22Rv1 (cell line): Measurements from ENCODE around the gene WFDC2.

ENCODE experiments used
- H3K27ac ChIP-seq: fragments of 450-650 bp; 2 replicates; pipeline ENCODE4 v1.5.1; 2017
- CTCF ChIP-seq: fragments of 450-650 bp; IDR thresholded peaks from 2 replicates; pipeline ENCODE4 v1.5.1; 2017; ENCODE audit warnings: mild to moderate bottlenecking
- ZFX ChIP-seq: fragments of 450-650 bp; IDR thresholded peaks from 2 replicates; pipeline ENCODE4 v1.6.1; 2017; ENCODE audit warnings: antibody characterized with exemption, borderline replicate concordance

The WFDC2 gene

GRCh38 chr20:45501600-45501999, 32.0 kb downstream of the WFDC2 start:
- H3K27ac ChIP-seq: no peak overlapping the region
- TF ChIP-seq CTCF (no peak), ZFX (no peak)

DNA sequence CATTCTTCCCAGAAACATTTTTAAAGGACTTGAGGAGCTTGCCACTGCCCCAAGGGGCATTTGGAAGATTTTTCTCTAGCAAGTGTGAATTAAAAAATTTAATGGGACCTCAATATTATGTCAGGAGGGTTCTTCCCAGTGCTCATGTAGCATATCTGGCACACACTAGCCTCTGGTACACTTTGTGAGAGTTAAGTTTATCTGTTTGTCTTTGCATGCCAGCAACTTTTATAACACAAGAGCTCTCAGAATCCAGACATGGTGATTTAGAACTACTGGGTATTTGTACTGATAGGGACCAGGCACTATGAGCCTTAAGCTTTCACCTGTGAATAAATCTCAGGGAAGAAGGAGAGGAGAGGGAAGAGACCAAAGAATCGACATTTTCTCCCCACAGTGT, 33.0 kb downstream of the WFDC2 start:
- TF ChIP-seq CTCF: no peak
- no peak for TF ChIP-seq ZFX
- H3K27ac ChIP-seq: no peak overlapping the region

GRCh38 chr20:45503403-45503802, 33.9 kb downstream of the WFDC2 start:
- TF ChIP-seq ZFX (no peak), CTCF (no peak)
- no peak overlapping the region for H3K27ac ChIP-seq

- TF ChIP-seq CTCF (no peak), ZFX (no peak)
- H3K27ac ChIP-seq: no peak overlapping the region
Observed at GRCh38 chr20:45506398-45506797, 36.8 kb downstream of the WFDC2 start.

GRCh38 chr20:45507011-45507820, 37.7 kb downstream of the WFDC2 start:
- TF ChIP-seq CTCF: no peak
- H3K27ac ChIP-seq: no peak overlapping the region

- TF ChIP-seq ZFX: no peak
- TF ChIP-seq CTCF: no peak
- H3K27ac ChIP-seq: no peak overlapping the region
Observed at GRCh38 chr20:45508068-45508886, 38.7 kb downstream of the WFDC2 start.

- H3K27ac ChIP-seq: no peak overlapping the region
- TF ChIP-seq CTCF: no peak
- TF ChIP-seq ZFX: no peak
Observed at GRCh38 chr20:45509091-45509490, 39.5 kb downstream of the WFDC2 start.
